ENCODE results near the gene TBC1D30.
"Not testable (repeated sequence)": the region's sequence is repeated elsewhere in the genome, so short reads cannot be mapped to it uniquely, and the experiment has no call there.

Gene TBC1D30

DNA sequence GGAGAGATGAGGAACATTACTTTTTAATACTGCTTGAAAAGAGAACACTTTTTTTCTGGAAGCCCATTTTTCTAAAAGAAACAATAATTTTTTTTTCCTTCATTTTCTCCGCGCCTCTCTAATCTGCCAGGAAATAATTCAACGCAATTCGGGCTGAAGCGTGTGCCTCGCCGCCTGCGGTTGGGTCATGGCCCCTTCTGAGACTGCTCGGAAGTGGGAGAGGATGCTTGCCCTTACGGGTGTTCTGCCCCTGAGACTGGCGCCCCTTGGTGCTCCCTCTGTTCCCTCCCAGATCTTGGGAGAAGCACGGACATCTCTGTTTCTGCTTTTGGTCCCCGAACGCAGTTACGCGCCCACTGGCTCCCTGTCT, 332 bp upstream of the TBC1D30 start:
- peaks cover 63% of the 10 kb centered on the region for H3K27me3 Mint-ChIP-seq
- H3K36me3 Mint-ChIP-seq = no peaks in the 10 kb centered on the region
- peaks cover 24% of the 10 kb centered on the region for H3K4me1 Mint-ChIP-seq
- H3K9me3 Mint-ChIP-seq = no peaks in the 10 kb centered on the region
- peak overlapping the region; percentile 83 for H3K4me3 Mint-ChIP-seq
- H3K27ac Mint-ChIP-seq = no peak overlapping the region
- ATAC-seq = peak; percentile 4

DNA sequence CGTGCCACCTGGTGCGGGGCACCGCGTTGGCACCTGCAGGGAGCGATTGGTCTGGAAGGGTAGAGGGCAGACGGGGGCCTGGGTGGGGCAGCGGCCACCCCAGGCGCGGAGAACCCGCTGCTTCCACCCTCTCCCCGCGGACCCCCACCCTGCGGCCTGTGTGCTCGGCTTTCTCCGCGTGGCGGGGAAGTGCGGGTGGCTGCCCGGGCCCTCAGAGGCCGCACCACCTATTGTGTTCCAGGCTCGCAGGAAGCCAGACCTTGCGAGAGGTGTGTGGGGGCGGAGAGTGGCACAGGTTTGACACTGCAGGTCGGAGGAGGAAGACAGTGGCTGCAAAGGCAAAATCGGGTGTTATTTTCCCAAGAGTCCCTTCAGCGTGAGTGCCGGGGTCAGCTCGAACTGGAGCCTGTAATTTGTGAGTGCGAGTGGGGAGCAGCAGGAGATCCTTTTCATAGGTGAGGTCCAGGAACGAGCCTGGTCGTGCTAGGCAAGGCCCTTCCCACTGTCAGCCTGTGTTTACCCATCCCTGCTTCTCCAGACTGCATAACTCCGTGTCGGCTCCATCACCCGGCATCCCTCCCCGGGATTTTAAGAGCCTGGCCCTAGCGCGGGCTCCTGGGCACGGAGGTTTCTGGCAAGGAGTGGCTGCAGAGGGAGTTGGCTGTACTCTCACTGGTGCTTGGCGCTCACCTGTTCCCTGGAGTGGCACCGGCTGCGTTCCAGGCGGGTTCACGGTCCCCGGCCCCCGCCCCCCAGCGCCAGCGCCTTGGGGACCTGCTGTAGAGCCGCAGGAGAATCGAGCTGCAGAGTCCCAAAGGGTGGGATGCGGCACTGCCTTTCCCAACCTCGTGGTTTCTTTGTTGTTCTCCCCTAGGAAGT, 935 bp downstream of the TBC1D30 start:
- H3K4me1 Mint-ChIP-seq = peaks cover 24% of the 10 kb centered on the region
- no peaks in the 10 kb centered on the region for H3K36me3 Mint-ChIP-seq
- ATAC-seq = peak; percentile 59
- peaks cover 61% of the 10 kb centered on the region for H3K27me3 Mint-ChIP-seq
- peak overlapping the region; percentile 83 for H3K4me3 Mint-ChIP-seq
- no peaks in the 10 kb centered on the region for H3K9me3 Mint-ChIP-seq
- H3K27ac Mint-ChIP-seq = no peak overlapping the region

DNA sequence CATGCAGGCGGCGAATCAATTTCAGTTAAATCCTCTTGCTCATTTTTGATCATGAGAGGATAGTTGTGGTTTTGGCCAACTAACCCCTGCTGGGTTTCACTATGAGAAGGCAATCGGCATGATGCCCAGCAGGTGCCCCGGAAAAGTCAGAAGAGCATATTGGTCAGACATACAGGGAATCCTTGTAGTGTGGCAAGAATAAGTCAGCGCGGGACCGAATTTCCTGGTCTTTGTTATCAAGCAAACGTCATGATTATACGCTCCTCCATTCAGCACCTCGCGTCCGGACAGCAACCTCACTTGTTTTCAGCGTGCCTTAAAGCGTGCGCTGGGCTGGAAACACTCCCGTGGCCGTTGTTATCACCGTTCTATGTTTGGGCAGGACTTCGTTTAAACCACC, 1.8 kb downstream of the TBC1D30 start:
- Mint-ChIP-seq H3K27me3 (peaks cover 58% of the 10 kb centered on the region), H3K27ac (no peak overlapping the region), H3K4me3 (peak overlapping the region; percentile 15), H3K4me1 (peaks cover 24% of the 10 kb centered on the region), H3K9me3 (no peaks in the 10 kb centered on the region), H3K36me3 (no peaks in the 10 kb centered on the region)
- ATAC-seq = peak; percentile 22

DNA sequence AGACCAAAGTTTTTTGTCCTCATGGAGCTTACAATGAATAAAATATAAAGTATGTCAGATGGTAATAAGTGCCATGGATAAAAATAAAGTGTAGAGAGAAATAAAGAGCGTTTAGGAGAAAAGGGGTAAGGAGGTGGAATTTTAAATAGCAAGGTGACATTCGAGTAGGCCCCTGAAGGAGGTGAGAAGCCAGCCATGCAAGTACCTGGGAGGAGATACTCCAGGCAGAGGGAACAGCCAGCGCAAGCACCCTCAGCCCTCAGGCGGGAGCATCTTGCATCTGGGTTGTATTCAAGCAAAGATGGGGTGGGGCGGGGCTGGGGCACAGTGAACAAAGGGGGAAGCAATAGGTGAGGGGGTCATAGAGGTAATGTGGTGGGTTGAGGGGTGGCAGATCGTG, 4.3 kb downstream of the TBC1D30 start:
- no peaks in the 10 kb centered on the region for H3K36me3 Mint-ChIP-seq
- peaks cover 57% of the 10 kb centered on the region for H3K27me3 Mint-ChIP-seq
- peaks cover 6% of the 10 kb centered on the region for H3K9me3 Mint-ChIP-seq
- peaks cover 24% of the 10 kb centered on the region for H3K4me1 Mint-ChIP-seq
- no peak overlapping the region for H3K27ac Mint-ChIP-seq
- H3K4me3 Mint-ChIP-seq = no peak overlapping the region
- no peak for ATAC-seq

DNA sequence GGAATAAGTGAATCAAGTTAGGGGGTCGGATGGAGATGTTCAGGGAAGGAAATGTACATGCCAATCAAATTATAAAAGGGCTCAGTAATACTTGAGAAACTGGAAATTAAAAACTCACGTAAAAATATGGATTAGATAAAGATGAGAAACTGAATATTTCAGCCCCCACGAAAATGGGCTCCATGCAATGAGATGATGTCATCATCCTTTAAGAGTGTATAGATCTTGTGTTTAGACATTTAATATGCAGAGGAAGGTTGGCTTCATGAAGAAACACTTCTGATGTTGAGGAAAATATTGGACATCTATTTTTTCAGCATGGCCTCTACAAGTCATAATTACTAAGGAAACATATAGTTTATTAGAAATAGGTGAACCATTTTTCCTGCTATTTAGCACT, 9.5 kb downstream of the TBC1D30 start:
- Mint-ChIP-seq H3K36me3 (no peaks in the 10 kb centered on the region), H3K27me3 (peaks cover 23% of the 10 kb centered on the region), H3K4me3 (no peak overlapping the region), H3K27ac (no peak overlapping the region), H3K4me1 (no peaks in the 10 kb centered on the region), H3K9me3 (peaks cover 6% of the 10 kb centered on the region)
- ATAC-seq = no peak

DNA sequence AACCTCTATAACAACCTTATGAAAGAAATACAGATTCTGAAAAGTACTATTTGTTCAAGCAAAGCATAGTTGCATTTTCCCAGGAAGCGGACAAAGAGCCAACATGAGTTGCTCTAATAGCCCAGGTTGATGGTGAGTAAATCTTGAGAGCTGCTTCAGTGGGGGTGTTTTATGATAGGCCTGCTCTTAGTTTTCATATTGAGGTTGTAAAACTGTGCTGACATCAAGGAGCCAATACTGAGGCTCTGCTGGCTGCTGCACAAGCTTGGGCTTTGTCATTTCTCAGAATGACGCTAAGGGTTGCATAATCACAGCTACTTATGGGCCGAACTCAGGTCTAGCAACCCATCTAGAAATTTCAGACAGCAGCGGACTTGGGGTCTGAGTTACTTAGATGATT, 11.5 kb downstream of the TBC1D30 start:
- no peak overlapping the region for H3K27ac Mint-ChIP-seq
- no peaks in the 10 kb centered on the region for H3K4me1 Mint-ChIP-seq
- peaks cover 6% of the 10 kb centered on the region for H3K9me3 Mint-ChIP-seq
- no peaks in the 10 kb centered on the region for H3K36me3 Mint-ChIP-seq
- ATAC-seq = no peak
- no peak overlapping the region for H3K4me3 Mint-ChIP-seq
- peaks cover 14% of the 10 kb centered on the region for H3K27me3 Mint-ChIP-seq

DNA sequence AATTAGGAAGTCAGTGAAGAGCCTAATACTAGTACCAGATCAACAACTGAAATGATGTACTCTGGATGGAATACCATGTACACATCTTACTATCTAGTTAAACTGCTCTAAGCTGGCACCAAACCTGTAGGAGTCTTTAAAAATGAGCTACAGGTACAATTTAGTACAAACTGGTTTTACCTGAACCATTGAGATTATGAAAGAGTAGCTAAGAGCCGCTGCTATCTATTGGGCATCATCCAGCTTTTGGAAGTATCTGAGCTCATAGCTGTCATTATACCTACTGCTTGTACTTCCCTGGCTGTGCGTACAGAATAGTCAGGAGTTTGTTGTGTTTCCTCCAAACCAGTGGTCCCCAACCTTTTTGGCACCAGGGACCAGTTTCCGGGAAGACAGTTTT, 12.4 kb downstream of the TBC1D30 start:
- H3K4me3 Mint-ChIP-seq = no peak overlapping the region
- no peaks in the 10 kb centered on the region for H3K4me1 Mint-ChIP-seq
- ATAC-seq = no peak
- no peak overlapping the region for H3K27ac Mint-ChIP-seq
- peaks cover 6% of the 10 kb centered on the region for H3K9me3 Mint-ChIP-seq
- H3K27me3 Mint-ChIP-seq = peaks cover 14% of the 10 kb centered on the region
- H3K36me3 Mint-ChIP-seq = no peaks in the 10 kb centered on the region

DNA sequence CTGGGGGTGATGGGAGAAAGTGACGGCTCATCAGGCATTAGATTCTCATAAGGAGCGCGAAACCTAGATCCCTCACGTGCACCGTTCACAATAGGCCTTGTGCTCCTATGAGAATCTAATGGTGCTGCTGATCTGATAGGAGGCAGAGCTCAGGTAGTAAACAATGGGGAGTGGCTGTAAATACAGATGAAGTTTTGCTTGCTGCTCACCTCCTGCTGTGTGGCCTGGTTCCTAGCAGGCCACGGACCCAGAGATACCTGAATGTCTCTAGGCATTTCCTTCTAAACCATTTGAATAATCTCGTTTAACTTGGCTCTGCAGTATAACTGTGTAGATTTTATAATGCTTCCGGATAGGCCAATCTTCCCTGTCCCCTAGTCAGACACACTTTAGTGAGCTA, 13.0 kb downstream of the TBC1D30 start:
- peaks cover 14% of the 10 kb centered on the region for H3K27me3 Mint-ChIP-seq
- H3K36me3 Mint-ChIP-seq = no peaks in the 10 kb centered on the region
- no peaks in the 10 kb centered on the region for H3K4me1 Mint-ChIP-seq
- no peak overlapping the region for H3K27ac Mint-ChIP-seq
- no peak for ATAC-seq
- H3K9me3 Mint-ChIP-seq = peaks cover 6% of the 10 kb centered on the region
- no peak overlapping the region for H3K4me3 Mint-ChIP-seq

DNA sequence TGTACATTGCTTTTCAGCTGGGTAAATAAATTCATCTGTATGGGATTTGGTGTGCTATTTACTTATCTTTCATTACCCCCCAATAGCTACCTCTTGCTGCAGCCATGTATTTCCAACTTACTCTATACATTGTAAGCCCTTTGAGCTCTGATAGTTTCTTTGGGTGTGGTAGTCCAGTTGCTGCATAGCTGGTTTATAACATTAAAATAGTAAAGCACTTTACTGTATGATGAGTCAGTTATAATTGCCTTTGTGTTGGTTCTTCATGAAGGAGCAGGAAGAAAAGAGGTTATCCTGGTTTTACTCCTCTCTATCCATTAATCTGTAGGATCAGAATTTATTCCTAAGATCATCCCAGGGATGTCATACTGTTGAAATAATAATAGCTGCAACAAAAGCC, 15.7 kb downstream of the TBC1D30 start:
- Mint-ChIP-seq H3K27ac (no peak overlapping the region), H3K4me3 (no peak overlapping the region), H3K27me3 (peaks cover 9% of the 10 kb centered on the region), H3K4me1 (no peaks in the 10 kb centered on the region), H3K9me3 (no peaks in the 10 kb centered on the region), H3K36me3 (no peaks in the 10 kb centered on the region)
- no peak for ATAC-seq

DNA sequence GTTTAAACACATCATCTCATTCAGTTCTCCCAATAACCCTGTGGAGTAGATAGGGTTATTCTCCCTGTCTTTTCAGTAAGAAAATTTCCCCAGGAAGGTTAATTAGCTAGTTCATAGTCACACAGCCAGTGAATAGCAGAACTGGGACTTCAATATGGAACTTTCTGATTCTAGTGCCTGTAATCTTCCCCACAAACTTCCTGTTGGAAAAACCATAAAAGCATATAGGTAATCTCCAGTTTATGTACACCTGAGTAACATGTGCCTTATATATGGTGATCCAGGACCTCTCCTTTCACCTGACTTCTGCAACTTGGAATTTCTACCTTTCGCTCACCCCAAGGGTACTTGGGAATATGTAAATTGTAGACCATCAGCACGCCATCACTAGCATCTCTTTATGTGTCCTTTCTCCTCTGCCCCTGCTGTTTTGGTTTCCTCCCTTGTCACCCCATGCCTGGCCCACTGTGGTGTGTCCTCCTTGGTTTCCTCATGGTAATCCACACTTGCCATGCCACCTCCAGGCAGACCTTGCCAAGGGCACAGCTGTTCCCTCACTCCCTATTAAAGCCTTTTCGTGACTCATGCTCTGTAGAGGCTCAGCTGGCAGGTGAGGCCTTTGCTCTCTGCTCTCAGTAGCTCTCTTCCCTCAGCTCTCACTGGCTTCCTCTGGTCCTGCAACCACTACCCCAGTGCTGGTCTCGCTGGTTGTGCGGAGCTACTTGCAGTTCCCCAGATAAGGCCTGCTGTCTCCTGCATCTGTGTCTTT, 16.7 kb downstream of the TBC1D30 start:
- H3K4me1 Mint-ChIP-seq = no peaks in the 10 kb centered on the region
- ATAC-seq = no peak
- H3K27me3 Mint-ChIP-seq = no peaks in the 10 kb centered on the region
- no peaks in the 10 kb centered on the region for H3K9me3 Mint-ChIP-seq
- H3K4me3 Mint-ChIP-seq = no peak overlapping the region
- no peak overlapping the region for H3K27ac Mint-ChIP-seq
- no peaks in the 10 kb centered on the region for H3K36me3 Mint-ChIP-seq

DNA sequence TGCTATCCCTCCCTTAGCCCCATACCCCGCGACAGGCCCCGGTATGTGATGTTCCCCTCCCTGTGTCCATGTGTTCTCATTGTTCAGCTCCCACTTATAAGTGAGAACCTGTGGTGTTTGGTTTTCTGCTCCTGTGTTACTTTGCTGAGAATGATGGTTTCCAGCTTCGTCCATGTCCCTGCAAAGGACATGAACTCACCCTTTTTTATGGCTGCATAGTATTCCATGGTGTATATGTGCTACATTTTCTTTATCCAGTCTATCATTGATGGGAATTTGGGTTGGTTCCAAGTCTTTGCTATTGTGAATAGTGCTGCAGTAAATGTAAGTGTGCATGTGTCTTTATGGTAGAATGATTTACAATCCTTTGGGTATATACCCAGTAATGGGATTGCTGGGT, 24.0 kb downstream of the TBC1D30 start:
- not testable (repeated sequence) for H3K27ac Mint-ChIP-seq, ATAC-seq, H3K4me3 Mint-ChIP-seq, H3K36me3 Mint-ChIP-seq, H3K4me1 Mint-ChIP-seq
- H3K9me3 Mint-ChIP-seq = peaks cover 14% of the 10 kb centered on the region
- H3K27me3 Mint-ChIP-seq = peaks cover 30% of the 10 kb centered on the region

DNA sequence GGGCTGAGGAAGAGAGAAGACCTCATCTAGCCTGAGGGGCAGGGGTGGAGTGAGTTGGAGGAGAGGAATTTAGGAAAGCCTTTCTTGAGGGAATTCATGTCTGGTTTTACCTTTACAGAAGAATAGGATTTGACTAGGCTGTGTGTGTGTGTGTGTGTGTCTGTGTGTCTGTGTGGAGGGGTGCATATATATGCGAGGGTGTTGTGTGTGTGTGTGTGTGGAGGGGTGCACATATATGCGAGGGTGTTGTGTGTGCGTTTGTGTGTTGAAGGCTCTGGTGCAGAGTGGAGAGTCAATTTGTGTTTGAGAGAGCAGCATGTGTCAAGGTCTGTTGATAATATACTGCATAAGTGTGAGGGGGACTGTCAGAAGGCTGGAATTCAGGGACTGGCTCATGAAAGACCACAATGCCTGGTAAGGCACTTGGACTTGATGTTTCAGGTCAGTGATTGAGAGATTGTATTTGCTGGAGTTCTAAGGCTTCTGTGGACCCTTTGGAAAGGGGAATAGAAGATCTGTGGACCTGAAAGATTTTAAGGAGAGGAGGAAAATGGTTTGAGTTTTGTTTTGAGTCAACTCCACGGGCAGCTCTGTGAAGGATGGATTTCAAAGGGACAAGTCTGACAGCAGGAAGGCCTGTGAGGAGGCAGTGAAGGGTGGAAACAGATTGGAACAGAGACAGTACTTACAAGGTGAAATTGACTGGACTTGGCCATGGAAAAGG, 34.6 kb downstream of the TBC1D30 start:
- Mint-ChIP-seq H3K4me1 (no peaks in the 10 kb centered on the region), H3K9me3 (no peaks in the 10 kb centered on the region), H3K4me3 (no peak overlapping the region), H3K36me3 (no peaks in the 10 kb centered on the region), H3K27me3 (peaks cover 38% of the 10 kb centered on the region), H3K27ac (no peak overlapping the region)
- no peak for ATAC-seq

DNA sequence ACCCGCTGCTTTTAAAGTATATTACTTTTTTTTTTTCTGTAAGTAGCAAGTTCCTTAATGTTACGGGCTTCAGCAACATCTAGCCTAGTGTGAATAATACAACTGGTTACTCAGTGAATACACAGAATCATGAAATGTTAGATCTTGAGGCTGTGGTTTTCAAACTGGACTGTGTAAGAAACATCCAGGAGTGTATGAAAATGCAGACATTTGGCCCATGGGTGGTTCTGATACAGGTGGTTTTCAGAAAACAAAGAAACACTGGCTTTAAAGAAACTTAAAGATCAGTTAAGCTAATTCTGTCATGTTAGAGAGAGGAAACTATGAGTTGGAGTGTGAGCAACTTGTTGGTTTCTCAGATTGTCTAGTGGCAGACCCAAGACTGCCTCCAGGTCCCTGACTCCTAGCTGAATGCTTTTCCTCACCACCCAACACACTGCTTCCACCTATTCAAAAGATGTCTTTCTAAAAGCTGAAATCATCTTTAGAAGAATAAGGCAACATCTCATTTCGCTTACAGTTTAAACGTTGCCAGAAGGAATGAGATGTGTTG, 36.1 kb downstream of the TBC1D30 start:
- Mint-ChIP-seq H3K9me3 (no peaks in the 10 kb centered on the region), H3K4me3 (no peak overlapping the region), H3K27ac (no peak overlapping the region), H3K27me3 (peaks cover 29% of the 10 kb centered on the region), H3K4me1 (no peaks in the 10 kb centered on the region), H3K36me3 (no peaks in the 10 kb centered on the region)
- ATAC-seq = no peak

DNA sequence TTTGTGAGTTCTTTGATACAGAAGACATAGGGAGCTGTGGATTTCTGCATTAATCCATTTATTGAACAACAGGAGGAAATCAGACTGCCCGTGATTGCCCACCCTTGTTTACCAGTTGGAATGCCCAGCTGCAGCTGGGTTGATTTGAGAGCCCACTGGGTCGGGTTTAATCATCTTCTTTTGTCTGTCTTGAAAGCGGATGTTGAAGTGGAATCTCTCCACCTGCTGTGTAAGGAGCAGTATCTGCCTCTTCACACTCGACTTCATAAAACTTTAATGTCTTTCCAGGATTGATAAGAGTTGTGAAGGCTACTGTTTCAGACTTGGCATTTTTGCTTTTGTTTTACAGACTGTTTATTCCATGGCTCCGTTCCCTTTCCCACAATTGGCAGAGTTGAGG, 39.9 kb downstream of the TBC1D30 start:
- no peak for ATAC-seq
- no peaks in the 10 kb centered on the region for H3K4me1 Mint-ChIP-seq
- no peaks in the 10 kb centered on the region for H3K9me3 Mint-ChIP-seq
- no peaks in the 10 kb centered on the region for H3K36me3 Mint-ChIP-seq
- no peak overlapping the region for H3K27ac Mint-ChIP-seq
- H3K4me3 Mint-ChIP-seq = no peak overlapping the region
- H3K27me3 Mint-ChIP-seq = peaks cover 15% of the 10 kb centered on the region

DNA sequence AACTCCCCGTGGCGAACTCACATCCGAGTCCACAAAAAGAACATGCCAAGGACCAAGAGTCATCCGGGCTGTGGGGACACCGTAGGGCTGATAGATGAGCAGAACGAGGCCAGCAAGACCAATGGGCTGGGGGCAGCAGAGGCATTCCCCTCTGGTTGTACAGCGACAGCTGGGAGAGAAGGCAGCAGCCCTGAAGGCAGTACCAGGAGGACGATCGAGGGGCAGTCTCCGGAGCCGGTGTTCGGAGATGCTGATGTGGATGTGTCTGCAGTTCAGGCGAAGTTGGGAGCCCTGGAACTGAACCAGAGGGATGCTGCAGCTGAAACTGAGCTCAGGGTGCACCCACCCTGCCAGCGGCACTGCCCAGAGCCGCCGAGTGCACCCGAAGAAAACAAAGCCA, 50.7 kb downstream of the TBC1D30 start:
- no peak overlapping the region for H3K27ac Mint-ChIP-seq
- no peaks in the 10 kb centered on the region for H3K27me3 Mint-ChIP-seq
- no peak overlapping the region for H3K4me3 Mint-ChIP-seq
- H3K9me3 Mint-ChIP-seq = no peaks in the 10 kb centered on the region
- no peaks in the 10 kb centered on the region for H3K36me3 Mint-ChIP-seq
- H3K4me1 Mint-ChIP-seq = peaks cover 10% of the 10 kb centered on the region
- ATAC-seq = no peak
